HUES64 (cell line): ENCODE measurements around the gene ERO1B.
"Not testable (repeated sequence)": the region's sequence is repeated elsewhere in the genome, so short reads cannot be mapped to it uniquely, and the experiment has no call there.

Experiments
- H3K27ac ChIP-seq: 2 replicates; pipeline ENCODE4 v1.7.0; 2013; ENCODE audit warnings: low read depth, low read length, inconsistent platforms
- H3K27me3 ChIP-seq: 2 replicates; pipeline ENCODE4 v1.6.1; 2013; ENCODE audit warnings: mild to moderate bottlenecking, low read length; ENCODE audit not compliant: insufficient read depth
- H3K36me3 ChIP-seq: 2 replicates; pipeline ENCODE4 v1.6.1; 2013; ENCODE audit warnings: mild to moderate bottlenecking, low read length; ENCODE audit not compliant: insufficient read depth
- H3K4me1 ChIP-seq: 2 replicates; pipeline ENCODE4 v1.6.1; 2013; ENCODE audit warnings: mild to moderate bottlenecking, low read length, moderate library complexity; ENCODE audit not compliant: insufficient read depth
- H3K4me3 ChIP-seq: 2 replicates; pipeline ENCODE4 v1.5.1; 2013; ENCODE audit warnings: mild to moderate bottlenecking, low read length, moderate library complexity
- H3K9ac ChIP-seq: 2 replicates; pipeline ENCODE4 v1.6.1; 2013; ENCODE audit warnings: mild to moderate bottlenecking, low read depth, low read length
- H3K9me3 ChIP-seq: 2 replicates; pipeline ENCODE4 v1.6.1; 2013; ENCODE audit warnings: low read depth, low read length; ENCODE audit not compliant: insufficient read depth
- WGBS: fragments of 150-250, 120-280 bp; methylation state at CpG from one replicate; pipeline ENCODE4 v1.1.7; 2013; ENCODE audit warnings: missing lambda C conversion rate; 5-methylcytosine and 5-hydroxymethylcytosine counted together

The ERO1B gene

GRCh38 chr1:236211815-236212214 lies 69.9 kb downstream of the ERO1B start:
- Histone ChIP-seq H3K4me3 (no peak overlapping the region), H3K36me3 (no peaks in the 10 kb centered on the region), H3K27ac (no peak overlapping the region), H3K9ac (no peak overlapping the region), H3K27me3 (no peaks in the 10 kb centered on the region), H3K9me3 (no peaks in the 10 kb centered on the region), H3K4me1 (peaks cover 3% of the 10 kb centered on the region; the same call in 1 of the 2 replicates)
- 94% methylated on average over 5 of the region's 5 CpGs for WGBS

- no peak overlapping the region for H3K27ac ChIP-seq
- H3K4me1 ChIP-seq, result peaks cover 11% of the 10 kb centered on the region; the same call in 1 of the 2 replicates
- no peaks in the 10 kb centered on the region for H3K9me3 ChIP-seq
- H3K9ac ChIP-seq, result no peak overlapping the region
- no peaks in the 10 kb centered on the region for H3K36me3 ChIP-seq
- no peaks in the 10 kb centered on the region for H3K27me3 ChIP-seq
- H3K4me3 ChIP-seq, result no peak overlapping the region
Measured at GRCh38 chr1:236209713-236210112, 72.0 kb downstream of the ERO1B start.

GRCh38 chr1:236209185-236209584 lies 72.6 kb downstream of the ERO1B start:
- Histone ChIP-seq H3K27ac (no peak overlapping the region), H3K4me3 (no peak overlapping the region), H3K9ac (no peak overlapping the region), H3K9me3 (no peaks in the 10 kb centered on the region), H3K4me1 (peaks cover 11% of the 10 kb centered on the region; the same call in 1 of the 2 replicates), H3K36me3 (no peaks in the 10 kb centered on the region), H3K27me3 (no peaks in the 10 kb centered on the region)
- WGBS, result 85% methylated on average over 2 of the region's 2 CpGs

GRCh38 chr1:236207569-236207968 lies 74.2 kb downstream of the ERO1B start:
- Histone ChIP-seq H3K4me1 (peaks cover 11% of the 10 kb centered on the region; the same call in 1 of the 2 replicates), H3K27me3 (no peaks in the 10 kb centered on the region), H3K36me3 (no peaks in the 10 kb centered on the region), H3K9me3 (no peaks in the 10 kb centered on the region), H3K9ac (no peak overlapping the region), H3K4me3 (no peak overlapping the region), H3K27ac (no peak overlapping the region)
- 87% methylated on average over 3 of the region's 4 CpGs for WGBS

GRCh38 chr1:236207121-236207520 lies 74.6 kb downstream of the ERO1B start:
- Histone ChIP-seq H3K4me3 (no peak overlapping the region), H3K4me1 (peaks cover 11% of the 10 kb centered on the region; the same call in 1 of the 2 replicates), H3K9me3 (peaks cover under 1% of the 10 kb centered on the region; the same call in 1 of the 2 replicates), H3K27me3 (no peaks in the 10 kb centered on the region), H3K9ac (no peak overlapping the region), H3K27ac (no peak overlapping the region), H3K36me3 (no peaks in the 10 kb centered on the region)
- 96% methylated on average over 5 of the region's 5 CpGs for WGBS

- H3K9me3 ChIP-seq, result peaks cover 3% of the 10 kb centered on the region; the same call in 1 of the 2 replicates
- H3K27ac ChIP-seq, result no peak overlapping the region
- no peak overlapping the region for H3K9ac ChIP-seq
- H3K4me3 ChIP-seq, result no peak overlapping the region
- WGBS, result 62% methylated on average over 4 of the region's 4 CpGs
- H3K27me3 ChIP-seq, result no peaks in the 10 kb centered on the region
- H3K4me1 ChIP-seq, result peaks cover 11% of the 10 kb centered on the region; the same call in 1 of the 2 replicates
- H3K36me3 ChIP-seq, result no peaks in the 10 kb centered on the region
Measured at GRCh38 chr1:236206548-236206947, 75.2 kb downstream of the ERO1B start.

GRCh38 chr1:236204656-236205055 lies 77.1 kb downstream of the ERO1B start:
- WGBS, result 90% methylated on average over 3 of the region's 3 CpGs
- Histone ChIP-seq H3K9ac (no peak overlapping the region), H3K4me1 (peaks cover 11% of the 10 kb centered on the region; the same call in 1 of the 2 replicates)

GRCh38 chr1:236204039-236204438 lies 77.7 kb downstream of the ERO1B start:
- H3K4me1 ChIP-seq, result peaks cover 11% of the 10 kb centered on the region; the same call in 1 of the 2 replicates
- peaks cover 10% of the 10 kb centered on the region; the same call in 1 of the 2 replicates for H3K9me3 ChIP-seq
- H3K27ac ChIP-seq, result no peak overlapping the region
- H3K9ac ChIP-seq, result no peak overlapping the region
- 100% methylated on average over 1 of the region's 1 CpG for WGBS
- no peaks in the 10 kb centered on the region for H3K36me3 ChIP-seq
- H3K4me3 ChIP-seq, result no peak overlapping the region
- no peaks in the 10 kb centered on the region for H3K27me3 ChIP-seq

More at GRCh38 chr1:236204656-236205055, 77.1 kb downstream of the ERO1B start:
- Histone ChIP-seq H3K36me3 (no peaks in the 10 kb centered on the region), H3K4me3 (no peak overlapping the region), H3K27me3 (no peaks in the 10 kb centered on the region), H3K27ac (no peak overlapping the region), H3K9me3 (peaks cover 10% of the 10 kb centered on the region; the same call in 1 of the 2 replicates)

GRCh38 chr1:236201786-236202185 lies 80.0 kb downstream of the ERO1B start:
- Histone ChIP-seq H3K27me3 (no peaks in the 10 kb centered on the region), H3K9ac (no peak overlapping the region), H3K36me3 (no peaks in the 10 kb centered on the region), H3K9me3 (peaks cover 10% of the 10 kb centered on the region; the same call in 1 of the 2 replicates), H3K4me1 (peaks cover 7% of the 10 kb centered on the region; the same call in 1 of the 2 replicates), H3K4me3 (no peak overlapping the region), H3K27ac (no peak overlapping the region)
- WGBS, result 86% methylated on average over 1 of the region's 1 CpG

GRCh38 chr1:236200925-236201324 lies 80.8 kb downstream of the ERO1B start:
- Histone ChIP-seq H3K9me3 (peaks cover 10% of the 10 kb centered on the region; the same call in 1 of the 2 replicates), H3K27me3 (no peaks in the 10 kb centered on the region), H3K36me3 (no peaks in the 10 kb centered on the region), H3K9ac (no peak overlapping the region), H3K4me1 (no peaks in the 10 kb centered on the region), H3K27ac (no peak overlapping the region), H3K4me3 (no peak overlapping the region)

- H3K4me3 ChIP-seq, result no peak overlapping the region
- H3K27me3 ChIP-seq, result no peaks in the 10 kb centered on the region
- 0 out of 2 replicates have a peak, but pooled peaks cover 2% of the 10 kb centered on the region for H3K36me3 ChIP-seq
- no peak overlapping the region for H3K9ac ChIP-seq
- H3K4me1 ChIP-seq, result no peaks in the 10 kb centered on the region
- H3K9me3 ChIP-seq, result no peaks in the 10 kb centered on the region
- WGBS, result 100% methylated on average over 1 of the region's 2 CpGs
- H3K27ac ChIP-seq, result no peak overlapping the region
Measured at GRCh38 chr1:236193184-236193583, 88.6 kb downstream of the ERO1B start.

- not testable (repeated sequence) for H3K9ac ChIP-seq, H3K27me3 ChIP-seq, H3K9me3 ChIP-seq, H3K4me1 ChIP-seq, H3K27ac ChIP-seq, H3K4me3 ChIP-seq, H3K36me3 ChIP-seq
- 100% methylated on average over 1 of the region's 1 CpG for WGBS
Measured at GRCh38 chr1:236188084-236188483, 93.7 kb downstream of the ERO1B start.
